SK-N-SH treated with all-trans-retinoic acid at 6 μM for 48 hours (cell line): ENCODE data around the gene FAM210A.

Experiments
- ATAC-seq: fragments of 200-7000 bp; cut with Tn5 transposase; 3 replicates; pipeline ENCODE4 v1.9.1; 2020; ENCODE audit warnings: mild to moderate bottlenecking, moderate library complexity
- BACH2 ChIP-seq: fragments of 250-450 bp; sonication (Bioruptor Pico); IDR thresholded peaks from 2 replicates; pipeline ENCODE4 v1.9.0; 2021; ENCODE audit warnings: mild to moderate bottlenecking, borderline replicate concordance
- CREB5 ChIP-seq: fragments of 250-450 bp; sonication (Bioruptor Pico); IDR thresholded peaks from 2 replicates; pipeline ENCODE4 v1.5.1; 2020; ENCODE audit warnings: low read depth, mild to moderate bottlenecking, moderate library complexity
- CSDC2 ChIP-seq: fragments of 250-450 bp; sonication (Bioruptor Pico); IDR thresholded peaks from 2 replicates; pipeline ENCODE4 v1.5.0; 2020; ENCODE audit warnings: mild to moderate bottlenecking, moderate library complexity
- CSRNP3 ChIP-seq: fragments of 250-450 bp; sonication (Bioruptor Pico); IDR thresholded peaks from 2 replicates; pipeline ENCODE4 v1.5.1; 2021; ENCODE audit warnings: mild to moderate bottlenecking, moderate library complexity
- ESRRG ChIP-seq: fragments of 250-450 bp; sonication (Bioruptor Pico); IDR thresholded peaks from 2 replicates; pipeline ENCODE4 v1.6.1; 2021; ENCODE audit warnings: mild to moderate bottlenecking
- GLIS3 ChIP-seq: fragments of 250-450 bp; sonication (Bioruptor Pico); IDR thresholded peaks from 2 replicates; pipeline ENCODE4 v1.5.0; 2020; ENCODE audit warnings: mild to moderate bottlenecking, moderate library complexity
- ISL1 ChIP-seq: fragments of 250-450 bp; sonication (Bioruptor Pico); IDR thresholded peaks from 2 replicates; pipeline ENCODE4 v2.1.2; 2022; ENCODE audit warnings: mild to moderate bottlenecking, moderate library complexity
- OSR1 ChIP-seq: fragments of 250-450 bp; sonication (Bioruptor Pico); IDR thresholded peaks from 2 replicates; pipeline ENCODE4 v1.8.0; 2022; ENCODE audit warnings: moderate library complexity, mild to moderate bottlenecking, inconsistent platforms
- PATZ1 ChIP-seq: fragments of 250-450 bp; sonication (Bioruptor Pico); IDR thresholded peaks from 2 replicates; pipeline ENCODE4 v1.8.0; 2020; ENCODE audit warnings: mild to moderate bottlenecking, moderate library complexity, borderline replicate concordance
- POU6F1 ChIP-seq: fragments of 250-450 bp; sonication (Bioruptor Pico); IDR thresholded peaks from 2 replicates; pipeline ENCODE4 v1.8.0; 2021; ENCODE audit warnings: low read depth, mild to moderate bottlenecking, moderate library complexity, borderline replicate concordance
- RARB ChIP-seq: fragments of 250-450 bp; sonication (Bioruptor Pico); IDR thresholded peaks from 2 replicates; pipeline ENCODE4 v1.8.0; 2021; ENCODE audit warnings: mild to moderate bottlenecking, moderate library complexity
- SNAI2 ChIP-seq: fragments of 250-450 bp; sonication (Bioruptor Pico); IDR thresholded peaks from 2 replicates; pipeline ENCODE4 v1.5.0; 2020; ENCODE audit warnings: mild to moderate bottlenecking, moderate library complexity
- TOX ChIP-seq: fragments of 250-450 bp; sonication (Bioruptor Pico); IDR thresholded peaks from 2 replicates; pipeline ENCODE4 v1.8.0; 2021; ENCODE audit warnings: mild to moderate bottlenecking, moderate library complexity, borderline replicate concordance
- TSHZ2 ChIP-seq: fragments of 250-450 bp; sonication (Bioruptor Pico); IDR thresholded peaks from 2 replicates; pipeline ENCODE4 v1.5.0; 2020; ENCODE audit warnings: mild to moderate bottlenecking, moderate library complexity
- ZC3H10 ChIP-seq: fragments of 250-450 bp; sonication (Bioruptor Pico); IDR thresholded peaks from 2 replicates; pipeline ENCODE4 v1.5.1; 2021; ENCODE audit warnings: mild to moderate bottlenecking, moderate library complexity
- ZFP3 ChIP-seq: fragments of 250-450 bp; sonication (Bioruptor Pico); IDR thresholded peaks from 2 replicates; pipeline ENCODE4 v1.5.0; 2020; ENCODE audit warnings: mild to moderate bottlenecking, moderate library complexity
- ZFP30 ChIP-seq: fragments of 450-650 bp; formaldehyde crosslinking; IDR thresholded peaks from 2 replicates; pipeline ENCODE4 v1.5.0; 2022; ENCODE audit warnings: mild to moderate bottlenecking, moderate library complexity
- ZNF565 ChIP-seq: fragments of 450-650 bp; formaldehyde crosslinking; conservative IDR thresholded peaks from 2 replicates; pipeline ENCODE4 v1.5.0; 2020; ENCODE audit warnings: low read depth, mild to moderate bottlenecking, moderate library complexity

FAM210A gene

GRCh38 chr18:13624563-13625237 is 101.7 kb downstream of the FAM210A start:
- TF ChIP-seq RARB (CRISPR knock-in tag) (no peak), PATZ1 (no peak), SNAI2 (no peak), CSDC2 (CRISPR knock-in tag) (no peak), ZFP3 (CRISPR knock-in tag) (no peak), CREB5 (CRISPR knock-in tag) (no peak), ZFP30 (CRISPR knock-in tag) (no peak), OSR1 (CRISPR knock-in tag) (no peak), BACH2 (CRISPR knock-in tag) (no peak), CSRNP3 (CRISPR knock-in tag) (no peak), ZC3H10 (CRISPR knock-in tag) (no peak), POU6F1 (CRISPR knock-in tag) (no peak), ISL1 (CRISPR knock-in tag) (no peak), TSHZ2 (no peak), TOX (CRISPR knock-in tag) (no peak), ZNF565 (no peak)
- ATAC-seq: no peak

- no peak for ATAC-seq
- TF ChIP-seq TSHZ2 (no peak), ZFP3 (CRISPR knock-in tag) (no peak), POU6F1 (CRISPR knock-in tag) (no peak), ESRRG (no peak), ZNF565 (no peak), ZC3H10 (CRISPR knock-in tag) (no peak), RARB (CRISPR knock-in tag) (no peak), GLIS3 (CRISPR knock-in tag) (no peak)
Measured at GRCh38 chr18:13623871-13624270, 102.5 kb downstream of the FAM210A start.
